Heart left ventricle (tissue), 16 donors: ENCODE data around the gene ANKRD44. TPM values are rescaled to one million over a fixed set of nuclear protein-coding genes. Genes with fewer than 3 reads are reported as not detected.

Source experiments
- ATAC-seq, 4 donors: fragments of 200-7000 bp; cut with Tn5 transposase; one replicate each; pipeline ENCODE4 v1.9.1; 2020 to 2022; ENCODE audit warnings: moderate library complexity in 4 of 4, mild to moderate bottlenecking in 3 of 4, moderate number of reproducible peaks in 1 of 4
- DNase-seq, 5 donors: peaks; one replicate each; pipeline ENCODE4 v3.0.0-alpha.2; 2020
- H3K27ac ChIP-seq, 12 donors: fragments of 200-600 bp; sonication (generic) in 4 of 12; one replicate each; pipeline versions ENCODE4 v1.5.0 to v1.8.0; 2016 to 2022; ENCODE audit warnings: mild to moderate bottlenecking in 2 of 12
- H3K27me3 ChIP-seq, 9 donors: fragments of 200-600 bp; sonication (generic) in 2 of 9; one replicate each; pipeline versions ENCODE4 v1.5.1 to v1.8.0; 2016 to 2022; ENCODE audit warnings: mild to moderate bottlenecking in 3 of 9
- H3K36me3 ChIP-seq, 9 donors: fragments of 200-600 bp; sonication (generic) in 2 of 9; one replicate each; pipeline versions ENCODE4 v1.5.0 to v1.8.0; 2018 to 2022; ENCODE audit warnings: mild to moderate bottlenecking in 2 of 9
- H3K4me1 ChIP-seq, 12 donors: fragments of 200-600 bp; sonication (generic) in 4 of 12; one replicate each; pipeline versions ENCODE4 v1.5.0 to v1.8.0; 2016 to 2022; ENCODE audit warnings: mild to moderate bottlenecking in 3 of 12
- H3K4me3 ChIP-seq, 12 donors: fragments of 200-600 bp; sonication (generic) in 4 of 12; one replicate each; pipeline versions ENCODE4 v1.5.0 to v1.8.0; 2017 to 2022; ENCODE audit warnings: mild to moderate bottlenecking in 9 of 12, moderate library complexity in 4 of 12
- H3K9me3 ChIP-seq, 12 donors: fragments of 200-600 bp; sonication (generic) in 4 of 12; one replicate each; pipeline versions ENCODE4 v1.5.0 to v1.8.0; 2016 to 2022; ENCODE audit warnings: mild to moderate bottlenecking in 1 of 12
- CTCF ChIP-seq, 12 donors: fragments of 200-600 bp; sonication (generic) in 4 of 12; IDR thresholded peaks; one replicate each; pipeline versions ENCODE4 v1.5.0 to v1.8.0; 2018 to 2022; ENCODE audit warnings: antibody characterized with exemption in 12 of 12, mild to moderate bottlenecking in 5 of 12
- POLR2A ChIP-seq, 2 donors: fragments of 450-650 bp; IDR thresholded peaks; one replicate each; pipeline ENCODE4 v1.6.1; 2017; ENCODE audit warnings: antibody characterized with exemption in 2 of 2, mild to moderate bottlenecking in 2 of 2, moderate library complexity in 2 of 2
- WGBS, 4 donors: extraction: QIAGEN DNeasy Blood & Tissue Kit in 2 of 4; methylation state at CpG; one replicate each; pipeline versions ENCODE4 v1.1.5 to v1.1.7; 2013 to 2018; 5-methylcytosine and 5-hydroxymethylcytosine counted together
- intact Hi-C, 10 donors: fragments of 100-400 bp; cut with DNase I; formaldehyde crosslinking; loops; one replicate each; pipeline versions ENCODE4 v1.11.1 to v1.14.2; 2022
- polyA plus RNA-seq, 2 donors: library from polyadenylated mRNA; stranded (reverse); fragments of 200-250 nt; gene quantifications; one replicate each; pipeline ENCODE4 v1.2.3, GENCODE V29; 2013
- total RNA-seq, 9 donors: library from RNA; depleted of rRNA in 2 of 9; stranded (reverse); fragments of >200 nt in 2 of 9; fragmentation: NEBNext Ultra II Directional in 3 of 9; extraction: Animal tissue kit (Norgen Biotek cat#: 25700) in 3 of 9; gene quantifications; one replicate each; pipeline versions ENCODE4 v1.1.0 to v1.2.4, GENCODE V29; 2016 to 2023
- donor health status: ischemic (EF 13 %, LVEDD 7.1; RV severe dilation, severe dysfunction).
- donor health status: healthy with polysubstance abuse.
- donor health status: DM: no; HTN: yes; CAD: no.
- donor health status: DM: no; HTN: no; CAD: no.
- donor health status: ischemic (EF 25% LVEDD 6.9; RV normal size, moderate dysfunction).
- donor health status: ischemic (EF 25% LVEDD 5.7; RV mildly dilated, moderate dysfunction).
- donor health status: healthy.
- donor health status: DM: yes; HTN: yes; CAD: no.
- donor health status: ischemic (EF 35%, LVEDD 5.7; RV mildly dilated, moderate dysfunction).
- donor health status: nonischemic (EF 11% LVEDD 7.7; RV severe dilation, severe dysfunction).
- donor health status: DM: yes; HTN: yes; CAD: no.
- donor health status: PGD.
- donor health status: ischemic (EF 29% LVEDD 5.4; RV normal size, mild dysfunction).
- donor health status: nonischemic (EF 23%, LVEDD 6.1; RV moderate dilation, normal function).

Gene ANKRD44
- total and polyA plus RNA-seq, 11 donors, result 2.4 to 30.6 (median 8.4) TPM

GRCh38 chr2:196963043-196963442 lies 347.5 kb downstream of the ANKRD44 start:
- no peak overlapping the region for H3K4me3 ChIP-seq
- WGBS, 4 donors, result 61 to 81% (median 72%) methylated on average over 2 of the region's 2 CpGs
- intact Hi-C loops, result no loop called here
- no peak for ATAC-seq
- H3K36me3 ChIP-seq, result no peaks in the 10 kb centered on the region
- peaks cover 0 to 16% (median 0%) of the 10 kb centered on the region in 12 donors for H3K4me1 ChIP-seq
- no peak overlapping the region for H3K27ac ChIP-seq
- no peak for TF ChIP-seq CTCF (IDR thresholded peaks at IDR 0.05)
- TF ChIP-seq POLR2A (IDR thresholded peaks at IDR 0.05), result no peak
- peaks cover 0 to 2% (median 0%) of the 10 kb centered on the region in 12 donors for H3K9me3 ChIP-seq
- no peak for DNase-seq
- no peaks in the 10 kb centered on the region for H3K27me3 ChIP-seq

- H3K9me3 ChIP-seq, result no peaks in the 10 kb centered on the region
- TF ChIP-seq CTCF (IDR thresholded peaks at IDR 0.05) (no peak), POLR2A (IDR thresholded peaks at IDR 0.05) (no peak)
- no peak for DNase-seq
- peaks cover 0 to 13% (median 0%) of the 10 kb centered on the region in 12 donors for H3K4me1 ChIP-seq
- no peak overlapping the region for H3K4me3 ChIP-seq
- ATAC-seq, result no peak
- intact Hi-C loops, result no loop called here
- H3K36me3 ChIP-seq, result no peaks in the 10 kb centered on the region
- WGBS, 4 donors, result 94 to 99% (median 97%) methylated on average over 2 of the region's 2 CpGs
- no peak overlapping the region for H3K27ac ChIP-seq
- H3K27me3 ChIP-seq, result no peaks in the 10 kb centered on the region
Observed at GRCh38 chr2:196962325-196962724, 348.3 kb downstream of the ANKRD44 start.

DNA sequence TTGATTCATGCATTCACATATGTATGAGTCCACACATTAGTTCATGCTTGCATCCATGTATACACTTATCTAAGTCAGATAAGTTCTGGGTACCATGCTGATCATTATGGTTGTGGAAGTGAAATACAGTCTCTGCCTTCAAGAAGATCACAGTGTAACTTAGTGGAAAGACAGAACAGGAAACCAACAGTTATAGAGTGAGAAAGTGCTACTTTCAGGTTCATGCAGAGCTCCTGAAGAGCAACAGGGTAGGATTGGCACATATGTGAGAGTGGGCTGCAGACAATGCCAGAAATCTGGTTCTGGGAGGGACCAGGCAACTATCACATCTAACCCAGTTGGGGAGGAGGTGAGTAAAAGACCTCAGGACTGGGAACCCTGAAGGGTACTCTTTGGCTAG lies 348.7 kb downstream of the ANKRD44 start:
- Histone ChIP-seq H3K9me3 (no peaks in the 10 kb centered on the region), H3K4me3 (no peak overlapping the region), H3K27ac (no peak overlapping the region), H3K36me3 (no peaks in the 10 kb centered on the region), H3K4me1 (peaks cover 0 to 10% (median 0%) of the 10 kb centered on the region in 12 donors), H3K27me3 (no peaks in the 10 kb centered on the region)
- ATAC-seq (no peak), DNase-seq (no peak)
- TF ChIP-seq CTCF (IDR thresholded peaks at IDR 0.05) (no peak), POLR2A (IDR thresholded peaks at IDR 0.05) (no peak)
- intact Hi-C loops, result no loop called here

DNA sequence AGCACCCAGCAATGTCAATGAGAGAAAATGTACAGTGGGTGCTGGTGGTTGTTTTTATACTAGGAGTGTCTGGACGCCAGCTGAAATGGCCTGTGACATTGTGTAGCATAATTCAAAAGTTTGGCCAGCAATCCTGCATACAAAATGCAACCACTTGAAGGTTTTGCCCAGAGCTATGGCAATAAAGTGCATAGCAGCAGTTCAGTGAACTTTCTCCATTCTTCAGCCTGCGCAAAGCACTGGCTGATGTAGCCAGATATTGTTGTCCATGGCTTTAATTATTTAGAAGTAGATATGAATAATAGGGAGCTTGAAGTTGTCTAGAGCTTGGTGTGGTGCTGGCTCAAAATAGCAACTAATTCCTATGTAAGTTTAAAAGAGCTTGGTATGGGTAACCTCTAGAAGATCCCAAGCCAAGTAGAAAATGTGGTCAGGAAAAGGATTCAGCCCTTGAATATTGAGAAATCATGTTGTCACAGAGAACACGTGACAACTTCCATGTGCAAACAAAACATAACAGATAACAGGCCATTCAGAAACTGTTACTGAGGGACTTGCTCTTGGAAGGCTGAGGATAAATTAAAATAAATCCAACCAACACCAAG lies 350.7 kb downstream of the ANKRD44 start:
- H3K36me3 ChIP-seq, result no peaks in the 10 kb centered on the region
- ATAC-seq (no peak), DNase-seq (no peak)
- no peaks in the 10 kb centered on the region for H3K27me3 ChIP-seq
- intact Hi-C loops, result no loop called here
- H3K27ac ChIP-seq, result no peak overlapping the region
- TF ChIP-seq POLR2A (IDR thresholded peaks at IDR 0.05), result no peak
- TF ChIP-seq CTCF (IDR thresholded peaks at IDR 0.05), result no peak
- no peaks in the 10 kb centered on the region for H3K9me3 ChIP-seq
- 83 to 87% (median 85%) methylated on average over 3 of the region's 3 CpGs for WGBS, 4 donors
- H3K4me1 ChIP-seq, result no peaks in the 10 kb centered on the region
- H3K4me3 ChIP-seq, result no peak overlapping the region
